Measurements from ENCODE around the gene USP31.
"Not testable (repeated sequence)": the region's sequence is repeated elsewhere in the genome, so short reads cannot be mapped to it uniquely, and the experiment has no call there.

The USP31 gene

GRCh38 chr16:23152386-23153178 lies 3.3 kb upstream of the USP31 start:
- in situ Hi-C loops (cut with HindIII; ENCODE audit: low pct_unique_long_range_greater_than_20kb, low sequenced_read_pairs), result no loop called here
- peak; percentile 28 to 80 for DNase-seq (ENCODE audit: low read depth in 1 of 2, low spot score in 1 of 2)
- TF ChIP-seq JUND (IDR thresholded peaks at IDR 0.05; ENCODE audit: low read depth), result no peak

- DNase-seq (ENCODE audit: low read depth in 1 of 2, low spot score in 1 of 2), result no peak
- in situ Hi-C loops (cut with HindIII; ENCODE audit: low pct_unique_long_range_greater_than_20kb, low sequenced_read_pairs), result no loop called here
- TF ChIP-seq JUND (IDR thresholded peaks at IDR 0.05; ENCODE audit: low read depth), result no peak
Observed at GRCh38 chr16:23149993-23150364, 727 bp upstream of the USP31 start.

- in situ Hi-C loops (cut with HindIII; ENCODE audit: low pct_unique_long_range_greater_than_20kb, low sequenced_read_pairs), result no loop called here
- peak; percentile 38 to 75 for DNase-seq (ENCODE audit: low read depth in 1 of 2, low spot score in 1 of 2)
- TF ChIP-seq JUND (IDR thresholded peaks at IDR 0.05; ENCODE audit: low read depth), result no peak
Observed at GRCh38 chr16:23148513-23149266, 562 bp downstream of the USP31 start.

- no peak for DNase-seq (ENCODE audit: low read depth in 1 of 2, low spot score in 1 of 2)
- no peak for TF ChIP-seq JUND (IDR thresholded peaks at IDR 0.05; ENCODE audit: low read depth)
- in situ Hi-C loops (cut with HindIII; ENCODE audit: low pct_unique_long_range_greater_than_20kb, low sequenced_read_pairs), result no loop called here
Observed at GRCh38 chr16:23148166-23148512, 1.1 kb downstream of the USP31 start.

GRCh38 chr16:23147666-23148065 lies 1.6 kb downstream of the USP31 start:
- in situ Hi-C loops (cut with HindIII; ENCODE audit: low pct_unique_long_range_greater_than_20kb, low sequenced_read_pairs), result no loop called here
- no peak for DNase-seq (ENCODE audit: low read depth in 1 of 2, low spot score in 1 of 2)
- no peak for TF ChIP-seq JUND (IDR thresholded peaks at IDR 0.05; ENCODE audit: low read depth)

- TF ChIP-seq JUND (IDR thresholded peaks at IDR 0.05; ENCODE audit: low read depth), result no peak
- in situ Hi-C loops (cut with HindIII; ENCODE audit: low pct_unique_long_range_greater_than_20kb, low sequenced_read_pairs), result no loop called here
- no peak for DNase-seq (ENCODE audit: low read depth in 1 of 2, low spot score in 1 of 2)
Observed at GRCh38 chr16:23146877-23147601, 2.2 kb downstream of the USP31 start.

GRCh38 chr16:23145608-23146007 lies 3.6 kb downstream of the USP31 start:
- TF ChIP-seq JUND (IDR thresholded peaks at IDR 0.05; ENCODE audit: low read depth), result no peak
- in situ Hi-C loops (cut with HindIII; ENCODE audit: low pct_unique_long_range_greater_than_20kb, low sequenced_read_pairs), result no loop called here
- no peak for DNase-seq (ENCODE audit: low read depth in 1 of 2, low spot score in 1 of 2)

GRCh38 chr16:23145186-23145585 lies 4.1 kb downstream of the USP31 start:
- TF ChIP-seq JUND (IDR thresholded peaks at IDR 0.05; ENCODE audit: low read depth), result no peak
- in situ Hi-C loops (cut with HindIII; ENCODE audit: low pct_unique_long_range_greater_than_20kb, low sequenced_read_pairs), result no loop called here
- no peak for DNase-seq (ENCODE audit: low read depth in 1 of 2, low spot score in 1 of 2)

GRCh38 chr16:23144393-23144792 lies 4.9 kb downstream of the USP31 start:
- in situ Hi-C loops (cut with HindIII; ENCODE audit: low pct_unique_long_range_greater_than_20kb, low sequenced_read_pairs); DNase-seq (ENCODE audit: low read depth in 1 of 2, low spot score in 1 of 2): not testable (repeated sequence)

GRCh38 chr16:23143391-23143790 lies 5.9 kb downstream of the USP31 start:
- no peak for TF ChIP-seq JUND (IDR thresholded peaks at IDR 0.05; ENCODE audit: low read depth)
- DNase-seq (ENCODE audit: low read depth in 1 of 2, low spot score in 1 of 2), result no peak
- in situ Hi-C loops (cut with HindIII; ENCODE audit: low pct_unique_long_range_greater_than_20kb, low sequenced_read_pairs), result no loop called here

GRCh38 chr16:23141959-23142740 lies 7.1 kb downstream of the USP31 start:
- TF ChIP-seq JUND (IDR thresholded peaks at IDR 0.05; ENCODE audit: low read depth), result no peak
- no peak for DNase-seq (ENCODE audit: low read depth in 1 of 2, low spot score in 1 of 2)
- in situ Hi-C loops (cut with HindIII; ENCODE audit: low pct_unique_long_range_greater_than_20kb, low sequenced_read_pairs), result no loop called here

- DNase-seq (ENCODE audit: low read depth in 1 of 2, low spot score in 1 of 2), result no peak
- TF ChIP-seq JUND (IDR thresholded peaks at IDR 0.05; ENCODE audit: low read depth), result no peak
- in situ Hi-C loops (cut with HindIII; ENCODE audit: low pct_unique_long_range_greater_than_20kb, low sequenced_read_pairs), result no loop called here
Observed at GRCh38 chr16:23141500-23141899, 7.8 kb downstream of the USP31 start.

Data from T47D (cell line).